Measurements from ENCODE around the gene NFIC.
"Not testable (repeated sequence)": the region's sequence is repeated elsewhere in the genome, so short reads cannot be mapped to it uniquely, and the experiment has no call there.

The NFIC gene

DNA sequence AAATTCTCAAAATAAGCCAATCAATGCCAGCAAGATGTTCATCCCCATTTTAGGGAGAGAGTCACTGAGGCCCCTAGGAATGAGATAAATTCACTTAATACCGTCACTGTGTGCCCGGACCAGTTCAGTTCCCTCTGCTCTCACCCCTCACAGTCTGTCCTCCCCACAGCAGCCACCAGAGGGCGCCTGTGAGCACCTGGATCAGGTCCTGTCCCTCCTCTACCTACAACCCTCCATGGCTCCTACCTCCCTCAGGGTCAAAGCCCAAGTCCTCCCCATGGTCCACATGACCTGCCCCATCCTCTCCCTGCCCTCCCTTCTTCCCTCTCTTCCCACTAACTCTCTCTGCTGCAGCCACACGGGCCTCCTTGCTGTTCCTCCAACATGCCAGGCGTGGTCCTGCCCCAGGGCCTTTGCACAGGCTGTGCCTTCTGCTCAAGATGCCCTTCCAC is 42.0 kb upstream of the NFIC start:
- DNase-seq: peak; percentile 76
- no peak overlapping the region for H2AFZ ChIP-seq (ENCODE audit: low read depth, low read length)
- H3K9me3 ChIP-seq (ENCODE audit: insufficient read depth, low read length, severe bottlenecking): no peaks in the 10 kb centered on the region
- H3K4me3 ChIP-seq (ENCODE audit: low read depth in 1 of 2, low read length in 2 of 2): no peak overlapping the region
- no peaks in the 10 kb centered on the region for H4K20me1 ChIP-seq (ENCODE audit: insufficient read depth, low read length)
- no peak overlapping the region for H3K9ac ChIP-seq (ENCODE audit: low read depth, low read length)
- no peak overlapping the region for H3K4me2 ChIP-seq (ENCODE audit: insufficient read depth, low read length)
- H3K79me2 ChIP-seq (ENCODE audit: insufficient read depth, low read length): no peaks in the 10 kb centered on the region
- H3K4me1 ChIP-seq (ENCODE audit: insufficient read depth, low read length): no peaks in the 10 kb centered on the region
- TF ChIP-seq CTCF (IDR thresholded peaks at IDR 0.05; ENCODE audit: borderline replicate concordance, extremely low read depth, low read length, poor library complexity, severe bottlenecking) (peak; percentile 92), EZH2 (IDR thresholded peaks at IDR 0.05; ENCODE audit: borderline replicate concordance, low read depth, low read length, severe bottlenecking) (no peak)
- no peak overlapping the region for H3K27ac ChIP-seq (ENCODE audit: low read length)
- H3K27me3 ChIP-seq (ENCODE audit: insufficient read depth, low read length, poor library complexity): no peaks in the 10 kb centered on the region
- H3K36me3 ChIP-seq (ENCODE audit: insufficient read depth, low read length): no peaks in the 10 kb centered on the region
- peak; percentile 79 for ATAC-seq (ENCODE audit: insufficient read depth, low read depth)

GRCh38 chr19:3325451-3325850 is 40.9 kb upstream of the NFIC start:
- H4K20me1 ChIP-seq (ENCODE audit: insufficient read depth, low read length): no peaks in the 10 kb centered on the region
- H3K4me1 ChIP-seq (ENCODE audit: insufficient read depth, low read length): no peaks in the 10 kb centered on the region
- H3K9me3 ChIP-seq (ENCODE audit: insufficient read depth, low read length, severe bottlenecking): no peaks in the 10 kb centered on the region
- no peaks in the 10 kb centered on the region for H3K27me3 ChIP-seq (ENCODE audit: insufficient read depth, low read length, poor library complexity)
- no peak overlapping the region for H3K27ac ChIP-seq (ENCODE audit: low read length)
- H3K4me2 ChIP-seq (ENCODE audit: insufficient read depth, low read length): no peak overlapping the region
- no peak overlapping the region for H2AFZ ChIP-seq (ENCODE audit: low read depth, low read length)
- H3K79me2 ChIP-seq (ENCODE audit: insufficient read depth, low read length): no peaks in the 10 kb centered on the region
- H3K9ac ChIP-seq (ENCODE audit: low read depth, low read length): no peak overlapping the region
- H3K36me3 ChIP-seq (ENCODE audit: insufficient read depth, low read length): no peaks in the 10 kb centered on the region
- no peak overlapping the region for H3K4me3 ChIP-seq (ENCODE audit: low read depth in 1 of 2, low read length in 2 of 2)
- no peak for ATAC-seq (ENCODE audit: insufficient read depth, low read depth)
- no peak for TF ChIP-seq CTCF (IDR thresholded peaks at IDR 0.05; ENCODE audit: borderline replicate concordance, extremely low read depth, low read length, poor library complexity, severe bottlenecking)
- DNase-seq: no peak

- H3K4me2 ChIP-seq (ENCODE audit: insufficient read depth, low read length): no peak overlapping the region
- H3K4me1 ChIP-seq (ENCODE audit: insufficient read depth, low read length): no peaks in the 10 kb centered on the region
- DNase-seq (no peak), ATAC-seq (ENCODE audit: insufficient read depth, low read depth) (no peak)
- no peak overlapping the region for H3K27ac ChIP-seq (ENCODE audit: low read length)
- H3K9me3 ChIP-seq (ENCODE audit: insufficient read depth, low read length, severe bottlenecking): no peaks in the 10 kb centered on the region
- no peak overlapping the region for H3K9ac ChIP-seq (ENCODE audit: low read depth, low read length)
- H3K79me2 ChIP-seq (ENCODE audit: insufficient read depth, low read length): no peaks in the 10 kb centered on the region
- H3K27me3 ChIP-seq (ENCODE audit: insufficient read depth, low read length, poor library complexity): no peaks in the 10 kb centered on the region
- H3K4me3 ChIP-seq (ENCODE audit: low read depth in 1 of 2, low read length in 2 of 2): no peak overlapping the region
- H3K36me3 ChIP-seq (ENCODE audit: insufficient read depth, low read length): no peaks in the 10 kb centered on the region
- H2AFZ ChIP-seq (ENCODE audit: low read depth, low read length): no peak overlapping the region
- TF ChIP-seq CTCF (IDR thresholded peaks at IDR 0.05; ENCODE audit: borderline replicate concordance, extremely low read depth, low read length, poor library complexity, severe bottlenecking): no peak
- TF ChIP-seq EZH2 (IDR thresholded peaks at IDR 0.05; ENCODE audit: borderline replicate concordance, low read depth, low read length, severe bottlenecking): no peak
- H4K20me1 ChIP-seq (ENCODE audit: insufficient read depth, low read length): no peaks in the 10 kb centered on the region
Observed at GRCh38 chr19:3328743-3329142, 37.6 kb upstream of the NFIC start.

- Histone ChIP-seq H3K9me3 (ENCODE audit: insufficient read depth, low read length, severe bottlenecking) (no peaks in the 10 kb centered on the region), H3K79me2 (ENCODE audit: insufficient read depth, low read length) (no peaks in the 10 kb centered on the region), H3K4me3 (ENCODE audit: low read depth in 1 of 2, low read length in 2 of 2) (no peak overlapping the region), H3K36me3 (ENCODE audit: insufficient read depth, low read length) (no peaks in the 10 kb centered on the region), H4K20me1 (ENCODE audit: insufficient read depth, low read length) (no peaks in the 10 kb centered on the region), H3K4me2 (ENCODE audit: insufficient read depth, low read length) (no peak overlapping the region), H3K4me1 (ENCODE audit: insufficient read depth, low read length) (no peaks in the 10 kb centered on the region), H2AFZ (ENCODE audit: low read depth, low read length) (no peak overlapping the region), H3K27me3 (ENCODE audit: insufficient read depth, low read length, poor library complexity) (no peaks in the 10 kb centered on the region), H3K9ac (ENCODE audit: low read depth, low read length) (no peak overlapping the region), H3K27ac (ENCODE audit: low read length) (no peak overlapping the region)
- no peak for ATAC-seq (ENCODE audit: insufficient read depth, low read depth)
- DNase-seq: no peak
- TF ChIP-seq CTCF (IDR thresholded peaks at IDR 0.05; ENCODE audit: borderline replicate concordance, extremely low read depth, low read length, poor library complexity, severe bottlenecking) (no peak), EZH2 (IDR thresholded peaks at IDR 0.05; ENCODE audit: borderline replicate concordance, low read depth, low read length, severe bottlenecking) (no peak)
Observed at GRCh38 chr19:3330047-3330446, 36.3 kb upstream of the NFIC start.

DNA sequence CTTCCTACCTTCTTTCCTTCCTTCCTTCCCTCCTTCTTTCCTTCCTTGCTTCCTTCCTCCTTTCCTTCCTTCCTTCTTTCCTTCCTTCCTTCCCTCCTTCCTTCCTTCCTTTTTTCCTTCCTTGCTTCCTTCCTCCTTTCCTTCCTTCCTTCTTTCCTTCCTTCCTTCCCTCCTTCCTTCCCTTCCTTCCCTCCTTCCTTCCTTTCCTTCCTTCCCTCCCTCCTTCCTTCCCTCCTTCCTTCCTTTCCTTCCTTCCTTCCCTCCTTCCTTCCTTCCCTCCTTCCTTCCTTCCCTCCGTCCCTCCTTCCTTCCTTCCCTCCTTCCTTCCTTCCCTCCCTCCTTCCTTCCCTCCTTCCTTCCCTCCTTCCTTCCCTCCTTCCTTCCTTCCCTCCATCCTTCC is 34.2 kb upstream of the NFIC start:
- DNase-seq; ATAC-seq (ENCODE audit: insufficient read depth, low read depth); H3K27ac ChIP-seq (ENCODE audit: low read length); H3K4me3 ChIP-seq (ENCODE audit: low read depth in 1 of 2, low read length in 2 of 2); H3K4me2 ChIP-seq (ENCODE audit: insufficient read depth, low read length); H2AFZ ChIP-seq (ENCODE audit: low read depth, low read length); H3K4me1 ChIP-seq (ENCODE audit: insufficient read depth, low read length); H3K36me3 ChIP-seq (ENCODE audit: insufficient read depth, low read length); H3K9ac ChIP-seq (ENCODE audit: low read depth, low read length); H4K20me1 ChIP-seq (ENCODE audit: insufficient read depth, low read length); H3K79me2 ChIP-seq (ENCODE audit: insufficient read depth, low read length); H3K27me3 ChIP-seq (ENCODE audit: insufficient read depth, low read length, poor library complexity); H3K9me3 ChIP-seq (ENCODE audit: insufficient read depth, low read length, severe bottlenecking): not testable (repeated sequence)

Measured in DND-41 (cell line).